ENCODE data around the gene ATMIN.

DNA sequence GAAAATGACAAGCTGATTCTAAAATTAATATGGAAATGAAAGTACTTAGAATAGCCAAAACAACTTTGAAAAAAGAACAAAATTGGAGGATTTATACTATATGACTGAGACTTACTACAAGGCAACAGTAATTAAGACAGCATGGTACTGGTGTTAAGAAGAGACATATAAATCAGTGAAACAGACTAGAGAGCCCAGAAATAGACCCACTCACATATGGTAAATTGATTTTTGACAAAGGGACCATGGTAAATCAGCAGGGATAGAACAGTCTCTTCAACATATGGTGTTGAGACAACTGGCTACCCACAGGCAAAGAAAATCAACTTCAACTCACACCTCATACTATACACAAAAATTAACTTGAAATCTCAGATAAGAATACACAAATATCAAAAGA lies 41.8 kb upstream of the ATMIN start:
- TF ChIP-seq, protein P1, sequence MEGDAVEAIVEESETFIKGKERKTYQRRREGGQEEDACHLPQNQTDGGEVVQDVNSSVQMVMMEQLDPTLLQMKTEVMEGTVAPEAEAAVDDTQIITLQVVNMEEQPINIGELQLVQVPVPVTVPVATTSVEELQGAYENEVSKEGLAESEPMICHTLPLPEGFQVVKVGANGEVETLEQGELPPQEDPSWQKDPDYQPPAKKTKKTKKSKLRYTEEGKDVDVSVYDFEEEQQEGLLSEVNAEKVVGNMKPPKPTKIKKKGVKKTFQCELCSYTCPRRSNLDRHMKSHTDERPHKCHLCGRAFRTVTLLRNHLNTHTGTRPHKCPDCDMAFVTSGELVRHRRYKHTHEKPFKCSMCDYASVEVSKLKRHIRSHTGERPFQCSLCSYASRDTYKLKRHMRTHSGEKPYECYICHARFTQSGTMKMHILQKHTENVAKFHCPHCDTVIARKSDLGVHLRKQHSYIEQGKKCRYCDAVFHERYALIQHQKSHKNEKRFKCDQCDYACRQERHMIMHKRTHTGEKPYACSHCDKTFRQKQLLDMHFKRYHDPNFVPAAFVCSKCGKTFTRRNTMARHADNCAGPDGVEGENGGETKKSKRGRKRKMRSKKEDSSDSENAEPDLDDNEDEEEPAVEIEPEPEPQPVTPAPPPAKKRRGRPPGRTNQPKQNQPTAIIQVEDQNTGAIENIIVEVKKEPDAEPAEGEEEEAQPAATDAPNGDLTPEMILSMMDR (IDR thresholded peaks at IDR 0.05; ENCODE audit: low read depth, low read length, missing input control), result no peak
- TF ChIP-seq GABPA (IDR thresholded peaks at IDR 0.05 in 1 of 2, conservative IDR thresholded peaks at IDR 0.05 in 1 of 2), result no peak
- TF ChIP-seq, protein P2, sequence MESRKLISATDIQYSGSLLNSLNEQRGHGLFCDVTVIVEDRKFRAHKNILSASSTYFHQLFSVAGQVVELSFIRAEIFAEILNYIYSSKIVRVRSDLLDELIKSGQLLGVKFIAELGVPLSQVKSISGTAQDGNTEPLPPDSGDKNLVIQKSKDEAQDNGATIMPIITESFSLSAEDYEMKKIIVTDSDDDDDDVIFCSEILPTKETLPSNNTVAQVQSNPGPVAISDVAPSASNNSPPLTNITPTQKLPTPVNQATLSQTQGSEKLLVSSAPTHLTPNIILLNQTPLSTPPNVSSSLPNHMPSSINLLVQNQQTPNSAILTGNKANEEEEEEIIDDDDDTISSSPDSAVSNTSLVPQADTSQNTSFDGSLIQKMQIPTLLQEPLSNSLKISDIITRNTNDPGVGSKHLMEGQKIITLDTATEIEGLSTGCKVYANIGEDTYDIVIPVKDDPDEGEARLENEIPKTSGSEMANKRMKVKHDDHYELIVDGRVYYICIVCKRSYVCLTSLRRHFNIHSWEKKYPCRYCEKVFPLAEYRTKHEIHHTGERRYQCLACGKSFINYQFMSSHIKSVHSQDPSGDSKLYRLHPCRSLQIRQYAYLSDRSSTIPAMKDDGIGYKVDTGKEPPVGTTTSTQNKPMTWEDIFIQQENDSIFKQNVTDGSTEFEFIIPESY (IDR thresholded peaks at IDR 0.05), result no peak
- TF ChIP-seq, protein P3, sequence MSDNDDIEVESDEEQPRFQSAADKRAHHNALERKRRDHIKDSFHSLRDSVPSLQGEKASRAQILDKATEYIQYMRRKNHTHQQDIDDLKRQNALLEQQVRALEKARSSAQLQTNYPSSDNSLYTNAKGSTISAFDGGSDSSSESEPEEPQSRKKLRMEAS (IDR thresholded peaks at IDR 0.05), result no peak
- no peak for TF ChIP-seq HNF4A (conservative IDR thresholded peaks at IDR 0.05)
- TF ChIP-seq, protein P4, sequence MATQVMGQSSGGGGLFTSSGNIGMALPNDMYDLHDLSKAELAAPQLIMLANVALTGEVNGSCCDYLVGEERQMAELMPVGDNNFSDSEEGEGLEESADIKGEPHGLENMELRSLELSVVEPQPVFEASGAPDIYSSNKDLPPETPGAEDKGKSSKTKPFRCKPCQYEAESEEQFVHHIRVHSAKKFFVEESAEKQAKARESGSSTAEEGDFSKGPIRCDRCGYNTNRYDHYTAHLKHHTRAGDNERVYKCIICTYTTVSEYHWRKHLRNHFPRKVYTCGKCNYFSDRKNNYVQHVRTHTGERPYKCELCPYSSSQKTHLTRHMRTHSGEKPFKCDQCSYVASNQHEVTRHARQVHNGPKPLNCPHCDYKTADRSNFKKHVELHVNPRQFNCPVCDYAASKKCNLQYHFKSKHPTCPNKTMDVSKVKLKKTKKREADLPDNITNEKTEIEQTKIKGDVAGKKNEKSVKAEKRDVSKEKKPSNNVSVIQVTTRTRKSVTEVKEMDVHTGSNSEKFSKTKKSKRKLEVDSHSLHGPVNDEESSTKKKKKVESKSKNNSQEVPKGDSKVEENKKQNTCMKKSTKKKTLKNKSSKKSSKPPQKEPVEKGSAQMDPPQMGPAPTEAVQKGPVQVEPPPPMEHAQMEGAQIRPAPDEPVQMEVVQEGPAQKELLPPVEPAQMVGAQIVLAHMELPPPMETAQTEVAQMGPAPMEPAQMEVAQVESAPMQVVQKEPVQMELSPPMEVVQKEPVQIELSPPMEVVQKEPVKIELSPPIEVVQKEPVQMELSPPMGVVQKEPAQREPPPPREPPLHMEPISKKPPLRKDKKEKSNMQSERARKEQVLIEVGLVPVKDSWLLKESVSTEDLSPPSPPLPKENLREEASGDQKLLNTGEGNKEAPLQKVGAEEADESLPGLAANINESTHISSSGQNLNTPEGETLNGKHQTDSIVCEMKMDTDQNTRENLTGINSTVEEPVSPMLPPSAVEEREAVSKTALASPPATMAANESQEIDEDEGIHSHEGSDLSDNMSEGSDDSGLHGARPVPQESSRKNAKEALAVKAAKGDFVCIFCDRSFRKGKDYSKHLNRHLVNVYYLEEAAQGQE (IDR thresholded peaks at IDR 0.05), result no peak
- TF ChIP-seq TAF1 (conservative IDR thresholded peaks at IDR 0.05), result no peak
- TF ChIP-seq RXRA (IDR thresholded peaks at IDR 0.05), result no peak
- TF ChIP-seq JUND (IDR thresholded peaks at IDR 0.05), result no peak
- no peak for TF ChIP-seq YY1 (IDR thresholded peaks at IDR 0.05)
- no peak for TF ChIP-seq RAD21 (IDR thresholded peaks at IDR 0.05)

All from liver (tissue), 3 donors.